CD4-positive, CD25-positive, alpha-beta regulatory T cell (primary cell): ENCODE results near the gene APBB1IP. TPM values are rescaled to one million over a fixed set of nuclear protein-coding genes. Genes with fewer than 3 reads are reported as not detected.
"Not testable (repeated sequence)": the region's sequence is repeated elsewhere in the genome, so short reads cannot be mapped to it uniquely, and the experiment has no call there.

Experiments
- ATAC-seq, 2 donors: fragments of 150-1000 bp; cut with Tn5 transposase; one replicate each; pipeline ENCODE4 v1.10.0; 2021; ENCODE audit warnings: low read depth in 2 of 2, moderate number of reproducible peaks in 2 of 2, moderate library complexity in 1 of 2
- DNase-seq, 3 donors: peaks; one replicate each; pipeline versions ENCODE4 v3.0.0 to v3.0.0-alpha.2; 2012 to 2022; ENCODE audit warnings: mixed read lengths in 1 of 3
- H3K27ac ChIP-seq: one replicate; pipeline ENCODE4 v1.7.0; 2013; ENCODE audit warnings: mild to moderate bottlenecking, low read length; ENCODE audit not compliant: insufficient read depth, poor library complexity, severe bottlenecking
- H3K27me3 ChIP-seq: one replicate; pipeline ENCODE4 v1.7.0; 2013; ENCODE audit warnings: low read length; ENCODE audit not compliant: control insufficient read depth, insufficient read depth
- H3K36me3 ChIP-seq: one replicate; pipeline ENCODE4 v1.7.0; 2013; ENCODE audit warnings: mild to moderate bottlenecking, low read length, moderate library complexity; ENCODE audit not compliant: control insufficient read depth, insufficient read depth
- H3K4me1 ChIP-seq: 2 replicates; pipeline ENCODE4 v1.7.0; 2013; ENCODE audit warnings: mild to moderate bottlenecking, low read length; ENCODE audit not compliant: insufficient read depth, control insufficient read depth, poor library complexity, severe bottlenecking
- H3K4me3 ChIP-seq: one replicate; pipeline ENCODE4 v1.7.0; 2013; ENCODE audit warnings: low read depth, mild to moderate bottlenecking, low read length, moderate library complexity
- H3K9me3 ChIP-seq, 2 experiments: 1 replicate in 1 of 2; 2 replicates in 1 of 2; pipeline ENCODE4 v1.7.0; 2013; ENCODE audit warnings: low read length in 2 of 2, mild to moderate bottlenecking in 1 of 2, moderate library complexity in 1 of 2; ENCODE audit not compliant: control insufficient read depth in 2 of 2
- H3K27ac Mint-ChIP-seq, 3 donors: one replicate each; pipeline ENCODE4 v1.8.0; 2020 to 2022; ENCODE audit warnings: mild to moderate bottlenecking in 3 of 3, mixed read lengths in 3 of 3, moderate library complexity in 2 of 3
- H3K27me3 Mint-ChIP-seq: one replicate; pipeline ENCODE4 v1.8.0; 2022; ENCODE audit warnings: mild to moderate bottlenecking, mixed read lengths
- H3K36me3 Mint-ChIP-seq: one replicate; pipeline ENCODE4 v1.8.0; 2020; ENCODE audit warnings: mixed read lengths
- H3K4me1 Mint-ChIP-seq, 4 donors: one replicate each; pipeline ENCODE4 v1.8.0; 2020 to 2022; ENCODE audit warnings: mixed read lengths in 4 of 4, mild to moderate bottlenecking in 1 of 4
- H3K4me3 Mint-ChIP-seq, 4 donors: one replicate each; pipeline ENCODE4 v1.8.0; 2020 to 2022; ENCODE audit warnings: mild to moderate bottlenecking in 4 of 4, mixed read lengths in 4 of 4, moderate library complexity in 3 of 4
- H3K9me3 Mint-ChIP-seq, 7 donors: one replicate each; pipeline ENCODE4 v1.8.0; 2020 to 2022; ENCODE audit warnings: mixed read lengths in 7 of 7, mild to moderate bottlenecking in 3 of 7, moderate library complexity in 2 of 7
- polyA plus RNA-seq, 4 donors: library from polyadenylated mRNA; unstranded; fragments of 300-500 nt; fragmentation: Illumina TruSeq; gene quantifications; one replicate each; pipeline ENCODE4 v1.2.3, GENCODE V29; 2021
- total RNA-seq: library from RNA; stranded (reverse); gene quantifications from one replicate; pipeline ENCODE4 v1.2.3, GENCODE V29; 2022

Gene APBB1IP
- total and polyA plus RNA-seq, 5 donors from 2014 or later, result 44.1 to 86.4 (median 51.3) TPM

DNA sequence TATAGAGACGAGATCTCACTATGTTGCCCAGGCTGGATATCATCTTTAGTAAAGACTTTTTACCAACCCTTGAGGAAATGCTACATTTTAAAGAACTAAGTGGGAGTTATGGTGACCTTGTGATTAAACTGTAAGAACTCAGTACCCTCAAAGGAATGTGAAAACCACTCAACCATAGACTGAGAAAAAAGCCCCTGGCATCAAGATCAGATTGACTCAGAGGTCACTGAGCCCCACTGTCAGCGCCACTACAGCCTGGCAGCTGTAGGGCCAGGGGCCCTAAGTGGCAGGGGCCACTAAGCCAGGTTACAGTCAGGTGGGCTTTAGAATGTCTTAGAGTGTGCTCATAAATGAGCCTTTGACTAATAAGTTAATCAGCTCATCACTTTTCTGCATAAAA lies 55.9 kb downstream of the APBB1IP start:
- H3K36me3 ChIP-seq, result peaks cover 75% of the 10 kb centered on the region
- no peak for DNase-seq
- Mint-ChIP-seq H3K36me3 (peaks cover 46% of the 10 kb centered on the region), H3K4me1 (peaks cover 12 to 40% (median 13%) of the 10 kb centered on the region in 4 donors), H3K4me3 (peak overlapping the region in 1 of 4 donors; percentile 13), H3K27me3 (no peaks in the 10 kb centered on the region), H3K9me3 (peaks cover 0 to 1% (median 0%) of the 10 kb centered on the region in 7 donors), H3K27ac (peak overlapping the region; percentile 26 to 85 (median 73))
- H3K4me1 ChIP-seq, result peaks cover 7% of the 10 kb centered on the region
- no peak for ATAC-seq
- peak overlapping the region; percentile 33 for H3K27ac ChIP-seq
- no peaks in the 10 kb centered on the region for H3K27me3 ChIP-seq
- H3K9me3 ChIP-seq, result no peaks in the 10 kb centered on the region
- H3K4me3 ChIP-seq, result no peak overlapping the region

- Histone ChIP-seq H3K4me3 (no peak overlapping the region), H3K36me3 (peaks cover 90% of the 10 kb centered on the region), H3K27me3 (no peaks in the 10 kb centered on the region), H3K4me1 (no peaks in the 10 kb centered on the region), H3K9me3 (no peaks in the 10 kb centered on the region), H3K27ac (no peak overlapping the region)
- Mint-ChIP-seq H3K4me3 (no peak overlapping the region), H3K36me3 (peaks cover 59% of the 10 kb centered on the region), H3K27ac (peak overlapping the region; percentile 44 to 82 (median 78)), H3K9me3 (no peaks in the 10 kb centered on the region), H3K4me1 (peaks cover 21 to 32% (median 23%) of the 10 kb centered on the region in 4 donors), H3K27me3 (no peaks in the 10 kb centered on the region)
- ATAC-seq (no peak), DNase-seq (no peak)
Measured at GRCh38 chr10:26499426-26499825, 61.3 kb downstream of the APBB1IP start.

GRCh38 chr10:26502986-26503385 lies 64.8 kb downstream of the APBB1IP start:
- ATAC-seq (no peak), DNase-seq (no peak)
- Mint-ChIP-seq H3K4me1 (peaks cover 16 to 46% (median 33%) of the 10 kb centered on the region in 4 donors), H3K36me3 (peaks cover 69% of the 10 kb centered on the region), H3K4me3 (no peak overlapping the region), H3K27ac (peak overlapping the region in 2 of 3 donors; percentile 35 to 61), H3K9me3 (peaks cover 0 to 2% (median 0%) of the 10 kb centered on the region in 7 donors), H3K27me3 (no peaks in the 10 kb centered on the region)
- no peaks in the 10 kb centered on the region for H3K4me1 ChIP-seq
- peaks cover 92% of the 10 kb centered on the region for H3K36me3 ChIP-seq
- no peak overlapping the region for H3K4me3 ChIP-seq
- no peaks in the 10 kb centered on the region for H3K9me3 ChIP-seq
- H3K27ac ChIP-seq, result no peak overlapping the region
- no peaks in the 10 kb centered on the region for H3K27me3 ChIP-seq

GRCh38 chr10:26503911-26504310 lies 65.8 kb downstream of the APBB1IP start:
- peak overlapping the region; percentile 33 for H3K27ac ChIP-seq
- H3K4me3 ChIP-seq, result no peak overlapping the region
- peaks cover 89% of the 10 kb centered on the region for H3K36me3 ChIP-seq
- H3K27ac Mint-ChIP-seq, result peak overlapping the region in 2 of 3 donors; percentile 61 to 75
- H3K9me3 Mint-ChIP-seq, result peaks cover 0 to 2% (median 0%) of the 10 kb centered on the region in 7 donors
- peak in 1 of 3 donors; percentile 42 for DNase-seq
- no peaks in the 10 kb centered on the region for H3K9me3 ChIP-seq
- H3K36me3 Mint-ChIP-seq, result peaks cover 67% of the 10 kb centered on the region
- H3K4me1 Mint-ChIP-seq, result peaks cover 16 to 46% (median 31%) of the 10 kb centered on the region in 4 donors
- H3K27me3 ChIP-seq, result no peaks in the 10 kb centered on the region
- H3K4me1 ChIP-seq, result no peaks in the 10 kb centered on the region
- H3K27me3 Mint-ChIP-seq, result no peaks in the 10 kb centered on the region
- ATAC-seq, result no peak
- H3K4me3 Mint-ChIP-seq, result no peak overlapping the region

DNA sequence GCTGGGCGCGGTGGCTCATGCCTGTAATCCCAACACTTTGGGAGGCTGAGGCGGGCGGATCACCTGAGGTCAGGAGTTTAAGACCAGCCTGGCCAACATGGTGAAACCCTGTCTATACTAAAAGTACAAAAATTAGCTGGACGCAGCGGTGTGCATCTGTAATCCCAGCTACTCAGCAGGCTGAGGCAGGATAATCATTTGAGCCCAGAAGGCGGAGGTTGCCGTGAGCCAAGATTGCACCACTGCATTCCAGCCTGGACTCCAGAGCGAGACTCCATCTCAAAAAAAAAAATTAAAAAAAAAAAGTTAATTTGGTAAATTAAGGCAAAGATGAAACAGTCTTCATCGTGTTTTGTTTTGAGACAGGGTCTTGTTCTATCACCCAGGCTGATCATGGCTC lies 66.3 kb downstream of the APBB1IP start:
- peaks cover 16 to 50% (median 30%) of the 10 kb centered on the region in 4 donors for H3K4me1 Mint-ChIP-seq
- not testable (repeated sequence) for H3K27ac ChIP-seq

DNA sequence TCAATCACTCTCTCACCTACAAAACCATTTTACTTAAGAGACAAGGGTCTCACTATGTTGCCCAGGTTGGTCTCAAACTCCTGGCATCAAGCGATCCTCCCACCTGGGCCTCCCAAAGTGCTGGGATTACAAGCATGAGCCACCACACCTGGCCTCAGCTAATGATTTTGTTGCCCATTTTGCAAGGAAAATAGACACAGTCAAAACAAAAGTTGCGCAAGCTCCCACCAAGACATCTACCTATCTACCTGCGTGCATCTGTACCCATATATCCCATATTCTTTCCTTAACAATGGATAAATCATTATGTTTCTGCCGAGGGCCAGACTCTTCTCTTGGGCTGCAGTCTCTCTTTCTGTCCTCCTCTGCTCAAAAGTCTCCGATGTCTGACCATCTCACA lies 67.3 kb downstream of the APBB1IP start:
- Histone ChIP-seq H3K27me3 (no peaks in the 10 kb centered on the region), H3K36me3 (peaks cover 86% of the 10 kb centered on the region), H3K4me1 (no peaks in the 10 kb centered on the region), H3K9me3 (no peaks in the 10 kb centered on the region), H3K27ac (no peak overlapping the region), H3K4me3 (no peak overlapping the region)
- Mint-ChIP-seq H3K27ac (peak overlapping the region in 2 of 3 donors; percentile 68 to 87), H3K4me1 (peaks cover 12 to 47% (median 26%) of the 10 kb centered on the region in 4 donors), H3K27me3 (no peaks in the 10 kb centered on the region), H3K4me3 (peak overlapping the region in 1 of 4 donors; percentile 24), H3K36me3 (peaks cover 71% of the 10 kb centered on the region), H3K9me3 (peaks cover 0 to 2% (median 0%) of the 10 kb centered on the region in 7 donors)
- DNase-seq (no peak), ATAC-seq (no peak)

More for the DNA sequence above, 66.3 kb downstream of the APBB1IP start:
- not testable (repeated sequence) for H3K27me3 Mint-ChIP-seq, H3K9me3 Mint-ChIP-seq, H3K4me1 ChIP-seq, H3K4me3 ChIP-seq, H3K27ac Mint-ChIP-seq, ATAC-seq, DNase-seq, H3K27me3 ChIP-seq, H3K9me3 ChIP-seq, H3K4me3 Mint-ChIP-seq
- peaks cover 89% of the 10 kb centered on the region for H3K36me3 ChIP-seq
- peaks cover 70% of the 10 kb centered on the region for H3K36me3 Mint-ChIP-seq

- H3K27ac Mint-ChIP-seq, result peak overlapping the region in 2 of 3 donors; percentile 38 to 79
- Histone ChIP-seq H3K4me1 (no peaks in the 10 kb centered on the region), H3K27ac (peak overlapping the region; percentile 37), H3K36me3 (peaks cover 85% of the 10 kb centered on the region), H3K27me3 (no peaks in the 10 kb centered on the region), H3K4me3 (no peak overlapping the region), H3K9me3 (no peaks in the 10 kb centered on the region)
- peaks cover 69% of the 10 kb centered on the region for H3K36me3 Mint-ChIP-seq
- H3K9me3 Mint-ChIP-seq, result peaks cover 0 to 2% (median 0%) of the 10 kb centered on the region in 7 donors
- H3K4me1 Mint-ChIP-seq, result peaks cover 4 to 43% (median 18%) of the 10 kb centered on the region in 4 donors
- H3K4me3 Mint-ChIP-seq, result no peak overlapping the region
- no peaks in the 10 kb centered on the region for H3K27me3 Mint-ChIP-seq
- ATAC-seq (no peak), DNase-seq (no peak)
Measured at GRCh38 chr10:26506736-26507135, 68.6 kb downstream of the APBB1IP start.

DNA sequence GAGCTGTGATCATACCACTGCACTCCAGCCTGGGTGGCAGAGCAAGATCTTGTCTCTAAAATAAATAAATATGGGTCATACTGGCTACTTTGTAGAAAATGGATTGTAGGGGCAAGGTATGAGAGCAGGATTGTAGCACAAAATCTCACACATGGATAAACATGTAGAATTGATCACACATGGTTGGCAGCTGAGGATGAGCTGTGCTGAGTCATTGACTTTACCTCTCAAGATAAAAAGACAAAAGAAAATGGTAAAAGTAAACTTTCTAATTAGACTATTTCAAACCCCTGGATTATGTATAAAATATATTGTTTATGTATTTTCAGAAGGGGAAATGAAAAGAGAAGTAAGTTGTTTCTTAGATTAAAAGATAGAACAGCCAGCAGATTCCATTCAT lies 69.3 kb downstream of the APBB1IP start:
- peaks cover 76% of the 10 kb centered on the region for H3K36me3 Mint-ChIP-seq
- ATAC-seq (no peak), DNase-seq (no peak)
- peaks cover 0 to 2% (median 0%) of the 10 kb centered on the region in 7 donors for H3K9me3 Mint-ChIP-seq
- no peaks in the 10 kb centered on the region for H3K27me3 Mint-ChIP-seq
- Histone ChIP-seq H3K4me1 (no peaks in the 10 kb centered on the region), H3K27me3 (no peaks in the 10 kb centered on the region), H3K36me3 (peaks cover 85% of the 10 kb centered on the region), H3K27ac (peak overlapping the region; percentile 2), H3K9me3 (no peaks in the 10 kb centered on the region), H3K4me3 (no peak overlapping the region)
- H3K4me1 Mint-ChIP-seq, result peaks cover 4 to 43% (median 18%) of the 10 kb centered on the region in 4 donors
- H3K4me3 Mint-ChIP-seq, result no peak overlapping the region
- peak overlapping the region in 2 of 3 donors; percentile 7 to 43 for H3K27ac Mint-ChIP-seq
